GM18868 (cell line): ENCODE measurements around the gene LAX1.

Experiments used
- ATAC-seq: cut with Tn5 transposase; IDR thresholded peaks from one replicate; pipeline ENCODE4 v1.9.1; 2021; ENCODE audit warnings: mild to moderate bottlenecking, moderate library complexity; ENCODE audit not compliant: unreplicated experiment

LAX1 gene

GRCh38 chr1:203807196-203807595 lies 42.2 kb downstream of the LAX1 start:
- no peak for ATAC-seq

- no peak for ATAC-seq
Observed at GRCh38 chr1:203813581-203814341, 48.8 kb downstream of the LAX1 start.

GRCh38 chr1:203818399-203818798 lies 53.4 kb downstream of the LAX1 start:
- no peak for ATAC-seq

- no peak for ATAC-seq
Observed at GRCh38 chr1:203823306-203823705, 58.3 kb downstream of the LAX1 start.
